ENCODE results near the gene MARCHF3.
"Not testable (repeated sequence)": the region's sequence is repeated elsewhere in the genome, so short reads cannot be mapped to it uniquely, and the experiment has no call there.

MARCHF3 gene

DNA sequence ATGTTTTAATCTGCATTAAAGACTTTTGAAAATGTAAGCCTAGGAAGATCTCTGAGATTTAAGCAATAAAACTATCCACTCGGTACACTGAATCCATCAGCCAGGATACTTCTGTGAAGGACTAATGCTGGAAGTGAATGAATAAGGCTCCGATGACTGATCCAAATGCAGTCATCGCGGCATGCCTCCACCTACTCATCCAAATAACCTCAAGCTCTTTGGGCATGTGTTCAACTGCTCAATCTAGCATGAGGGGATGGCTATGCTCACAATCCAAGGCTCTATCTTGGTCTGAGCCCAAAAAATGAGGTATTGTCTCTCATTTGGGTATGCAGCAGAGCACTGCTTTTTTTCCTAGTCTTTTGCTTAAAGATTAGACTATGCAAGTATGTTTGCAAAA is 19.2 kb downstream of the MARCHF3 start:
- no peak for DNase-seq

DNA sequence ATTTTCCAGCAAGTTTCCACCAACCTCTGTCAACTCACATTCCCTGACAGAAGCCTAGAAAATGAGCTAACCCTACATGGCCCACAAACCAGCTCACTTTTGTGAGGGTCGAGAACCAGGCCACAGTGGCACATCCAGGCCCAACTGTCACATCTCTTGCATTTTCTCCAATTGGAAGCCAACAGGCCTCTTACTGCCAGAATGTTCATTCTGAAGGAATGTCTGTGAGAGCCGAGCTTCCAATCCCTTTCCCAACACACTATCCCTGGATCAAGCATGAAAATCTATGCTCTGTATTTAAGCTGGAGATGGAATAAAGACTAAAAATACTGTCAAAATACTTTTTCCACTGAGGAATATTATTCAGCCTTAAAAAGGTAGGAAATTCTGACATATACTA is 20.0 kb downstream of the MARCHF3 start:
- DNase-seq: no peak

DNA sequence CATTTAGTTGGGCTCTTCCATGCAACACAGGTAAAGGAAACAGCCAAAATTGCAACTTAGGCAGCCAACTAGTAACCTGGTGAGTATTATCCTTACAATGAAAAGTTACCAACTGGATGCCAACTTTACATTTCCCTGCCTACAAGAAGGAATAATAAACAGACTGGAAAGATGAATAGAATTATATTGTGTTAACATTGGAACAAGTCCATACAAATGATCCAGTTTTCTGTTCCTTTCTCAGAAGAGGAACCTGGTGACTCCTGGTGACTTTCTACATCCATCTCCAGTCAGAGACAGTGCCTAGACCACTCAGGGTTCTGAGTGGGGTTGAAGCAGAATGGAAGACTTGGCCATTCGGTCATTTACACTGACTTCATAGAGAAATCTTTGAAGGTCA is 20.6 kb downstream of the MARCHF3 start:
- DNase-seq: no peak

DNA sequence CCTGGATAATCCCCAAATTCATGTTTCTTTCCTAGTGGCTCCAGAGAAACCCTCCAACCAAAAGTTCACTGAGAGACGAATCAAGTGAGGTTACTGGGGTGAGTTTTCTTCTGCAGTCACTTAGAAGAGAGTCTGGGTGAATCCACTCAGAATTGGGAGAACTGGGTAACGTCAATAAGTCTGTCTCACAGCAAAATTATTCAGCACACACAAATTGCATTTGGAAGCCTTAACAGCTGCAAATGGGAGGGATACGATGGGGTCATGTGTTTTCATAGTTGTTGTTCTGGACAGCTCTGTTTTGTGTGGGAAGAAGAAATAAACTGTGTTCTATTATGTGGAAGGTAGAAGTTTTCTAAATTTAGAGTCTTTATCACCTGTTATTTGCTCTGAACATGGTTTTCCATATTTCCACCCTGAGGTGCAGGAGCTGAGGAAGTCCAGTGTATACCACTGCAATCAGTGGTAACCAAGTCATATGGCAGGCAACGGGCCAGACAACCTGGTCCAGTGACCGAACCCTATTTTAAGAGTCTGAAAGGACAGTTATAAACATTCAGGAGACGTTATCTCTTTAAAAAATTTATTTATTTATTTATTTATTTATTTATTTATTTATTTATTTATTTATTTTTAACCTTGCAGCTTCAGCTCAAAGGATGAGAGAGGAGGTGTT is 21.9 kb downstream of the MARCHF3 start:
- no peak for DNase-seq

DNA sequence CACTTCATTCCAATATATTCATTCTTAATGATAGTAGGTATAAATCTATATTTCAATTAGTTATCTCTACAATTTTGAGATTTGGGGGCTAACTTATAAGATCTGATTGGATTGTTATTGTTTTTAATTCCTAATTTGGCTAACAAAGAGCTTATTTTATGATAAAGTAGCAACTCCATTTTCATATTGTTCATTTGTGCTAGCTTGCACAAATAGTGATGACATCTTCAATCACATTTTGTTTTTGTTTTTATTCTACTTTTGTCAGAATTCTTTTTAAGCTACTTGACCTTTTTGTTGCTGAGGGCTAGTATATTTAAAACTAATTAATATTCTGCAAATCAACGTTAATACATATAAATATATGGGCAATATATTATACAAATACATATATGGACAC is 22.8 kb downstream of the MARCHF3 start:
- DNase-seq: no peak

DNA sequence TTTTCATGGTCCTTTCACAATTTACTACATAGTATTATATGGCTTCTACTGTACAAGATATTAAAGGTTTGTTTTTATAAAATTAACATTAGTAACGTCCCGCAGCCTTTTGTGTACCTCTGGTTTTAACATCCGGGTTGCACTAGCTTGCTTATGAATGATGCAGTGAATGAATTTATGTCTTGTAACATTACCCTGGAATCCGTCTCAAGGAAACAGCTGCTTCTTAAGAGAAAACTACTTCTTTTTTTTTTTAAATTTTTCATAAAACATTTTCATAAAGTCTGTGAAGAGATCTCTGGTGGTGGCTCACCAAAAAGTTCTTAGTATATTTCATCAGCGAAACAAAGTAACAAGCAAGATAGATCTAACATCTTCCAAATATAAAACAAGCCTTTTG is 23.6 kb downstream of the MARCHF3 start:
- no peak for DNase-seq

DNA sequence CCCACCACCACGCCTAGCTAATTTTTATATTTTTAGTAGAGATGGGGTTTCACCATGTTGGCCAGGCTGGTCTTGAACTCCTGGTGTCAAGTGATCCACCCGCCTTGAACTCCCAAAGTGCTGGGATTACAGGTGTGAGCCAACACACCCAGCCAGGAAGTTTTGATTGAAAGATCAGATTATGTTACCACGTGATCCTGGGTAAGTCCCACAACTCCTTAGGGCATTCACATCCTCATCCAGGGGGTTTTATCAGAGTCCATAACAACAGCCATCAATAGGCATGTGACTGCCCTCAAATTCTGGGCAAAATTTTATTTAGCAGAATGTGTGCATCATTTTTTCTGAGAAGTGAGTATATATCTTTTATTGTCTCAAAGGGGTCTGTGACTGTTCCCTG is 25.1 kb downstream of the MARCHF3 start:
- DNase-seq: not testable (repeated sequence)

DNA sequence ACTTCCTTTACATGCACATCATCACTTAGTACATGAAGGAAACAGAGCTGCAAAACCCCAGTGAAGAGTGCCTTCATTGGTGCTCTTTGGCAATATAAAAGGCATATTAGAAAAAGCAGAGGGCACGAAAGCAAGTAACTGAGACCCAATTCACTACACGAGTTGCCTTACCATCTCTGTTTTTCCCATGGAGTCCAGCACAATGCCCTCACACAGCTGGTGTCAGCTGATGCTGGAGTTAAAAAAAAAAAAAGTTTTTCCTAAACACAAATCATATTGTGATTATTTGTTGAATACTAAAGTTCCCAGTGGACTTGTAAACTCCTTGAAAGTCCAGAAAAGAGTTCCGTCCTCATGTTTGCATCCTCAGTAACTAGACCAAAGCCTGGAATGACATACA is 25.6 kb downstream of the MARCHF3 start:
- DNase-seq: no peak

DNA sequence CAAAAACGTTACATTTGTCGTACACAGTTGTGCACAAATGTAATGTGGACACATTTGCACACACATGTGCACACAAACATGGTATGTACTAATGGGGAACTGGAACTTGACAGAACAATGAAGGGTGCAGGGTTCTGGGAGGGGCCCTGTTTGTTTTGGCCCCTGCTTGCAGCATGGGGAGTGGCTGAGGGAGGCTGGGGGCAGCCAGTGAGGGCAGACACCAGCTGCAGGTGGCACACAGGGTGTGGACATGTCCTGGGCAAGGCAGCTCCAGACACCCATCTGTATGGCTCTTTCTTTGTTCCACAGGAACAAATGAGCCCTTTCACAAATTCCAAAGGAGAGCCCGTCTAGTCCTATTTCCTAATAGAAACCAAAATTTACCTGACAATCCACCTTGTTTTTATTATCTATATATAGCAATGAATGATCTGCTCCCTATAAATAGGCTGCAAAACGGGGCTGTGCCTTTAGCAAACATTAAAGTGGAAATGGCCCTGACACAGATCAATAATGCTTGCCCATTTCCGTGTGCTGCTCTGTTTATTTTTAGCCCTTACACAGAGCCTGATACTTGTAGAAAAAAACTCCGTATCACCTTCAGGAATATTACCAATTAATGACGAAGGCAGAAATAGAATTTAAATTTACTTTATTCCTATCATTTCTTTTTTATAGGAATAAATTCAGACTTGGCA is 26.4 kb downstream of the MARCHF3 start:
- no peak for DNase-seq

DNA sequence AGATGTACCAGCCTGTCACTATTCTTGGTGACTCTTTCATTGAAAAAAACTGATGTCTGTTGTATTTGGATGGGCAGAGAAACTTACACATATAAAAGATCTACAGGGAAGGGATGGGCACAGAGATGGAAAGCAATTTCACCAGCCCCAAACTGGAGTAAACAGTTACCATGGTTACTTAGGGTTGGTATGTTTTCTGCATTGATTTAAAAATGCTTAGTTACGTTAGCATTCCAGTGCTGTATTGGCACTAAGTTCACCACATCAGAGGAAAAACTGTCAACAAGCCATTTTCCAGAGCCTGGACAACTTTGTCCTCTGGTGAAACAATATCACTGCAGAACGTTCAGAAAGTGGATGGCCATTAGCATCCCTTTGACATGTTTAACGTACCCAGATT is 28.0 kb downstream of the MARCHF3 start:
- DNase-seq: no peak

DNA sequence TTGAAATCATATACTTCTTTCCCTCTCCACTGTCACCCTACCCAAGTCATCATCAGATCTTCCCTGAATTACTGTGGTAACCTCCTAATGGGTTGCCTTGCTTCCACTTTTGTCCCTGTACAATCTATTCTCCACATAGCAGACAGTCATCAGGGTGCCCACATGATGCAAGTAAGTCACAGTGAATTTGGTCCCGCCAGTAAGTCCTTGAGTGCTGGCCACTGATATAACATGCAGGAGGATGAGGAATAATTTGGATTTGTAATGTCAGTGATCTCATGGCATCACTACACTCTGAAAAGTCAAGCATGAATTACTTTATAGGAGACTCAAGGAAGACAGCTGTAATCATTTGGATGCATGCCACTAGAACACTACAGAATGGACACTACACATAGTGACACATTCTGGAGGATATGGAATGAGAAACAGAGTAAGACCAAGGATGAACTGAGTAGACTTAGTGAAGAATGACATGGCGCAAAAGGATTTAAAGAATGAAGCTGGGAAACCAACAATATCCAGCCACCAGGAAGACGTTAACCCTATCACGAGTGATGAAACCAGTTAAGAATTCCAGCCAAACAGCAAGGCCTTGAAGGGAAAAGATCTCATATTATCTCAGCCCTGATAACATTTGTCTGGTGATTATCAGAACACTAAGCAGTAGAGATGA is 28.6 kb downstream of the MARCHF3 start:
- DNase-seq: no peak

DNA sequence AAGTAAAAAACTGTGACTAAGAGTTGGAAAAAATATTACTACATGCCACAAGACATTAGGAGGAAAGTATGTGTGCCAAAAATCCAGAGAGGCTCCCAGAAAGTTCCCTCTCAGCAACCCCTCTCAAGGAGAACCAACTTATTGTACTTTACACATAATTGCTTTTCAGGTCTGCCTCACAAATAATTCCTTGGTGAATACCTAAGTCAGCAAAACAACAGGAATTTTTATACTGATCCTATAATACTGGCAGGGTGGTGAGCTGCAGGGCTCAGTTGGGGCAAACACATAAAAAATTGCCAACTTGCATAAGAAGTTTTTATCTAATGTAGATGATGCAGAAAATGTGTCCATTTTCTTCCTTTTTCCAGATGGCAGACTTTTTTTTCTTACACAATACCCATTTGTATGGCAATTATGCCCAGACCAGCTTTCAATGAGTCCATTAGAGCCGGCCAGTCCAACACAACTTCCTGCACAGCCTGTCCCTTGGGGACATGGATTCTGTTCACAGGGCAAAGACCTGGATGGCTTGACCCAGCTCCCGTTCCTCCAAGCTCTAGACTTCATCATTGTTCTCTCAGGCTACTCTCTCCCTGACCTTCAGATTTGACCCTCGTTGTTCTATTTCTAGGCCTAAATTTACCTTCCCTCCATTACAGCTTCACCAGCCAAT is 31.3 kb downstream of the MARCHF3 start:
- no peak for DNase-seq

DNA sequence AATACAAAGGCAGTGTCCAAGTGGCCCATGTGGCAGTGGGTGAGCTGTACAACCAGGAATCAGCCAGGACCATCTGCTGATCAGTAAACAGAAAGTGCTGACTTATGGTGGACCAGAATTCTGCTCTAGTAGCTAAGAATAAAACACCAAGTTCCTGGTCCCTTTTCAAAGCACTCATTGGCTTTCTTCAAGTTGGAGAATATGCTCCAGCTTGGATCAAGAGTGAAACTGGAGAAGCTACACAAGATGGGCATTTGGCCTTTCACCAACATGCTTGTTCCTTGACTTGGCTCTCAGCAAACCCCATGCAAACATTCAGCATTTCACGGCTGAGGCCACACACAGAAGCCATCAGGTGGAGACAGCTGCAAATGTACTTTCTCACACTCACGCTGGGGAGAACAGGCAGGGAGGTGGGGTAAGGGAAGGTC is 32.1 kb downstream of the MARCHF3 start:
- no peak for DNase-seq

DNA sequence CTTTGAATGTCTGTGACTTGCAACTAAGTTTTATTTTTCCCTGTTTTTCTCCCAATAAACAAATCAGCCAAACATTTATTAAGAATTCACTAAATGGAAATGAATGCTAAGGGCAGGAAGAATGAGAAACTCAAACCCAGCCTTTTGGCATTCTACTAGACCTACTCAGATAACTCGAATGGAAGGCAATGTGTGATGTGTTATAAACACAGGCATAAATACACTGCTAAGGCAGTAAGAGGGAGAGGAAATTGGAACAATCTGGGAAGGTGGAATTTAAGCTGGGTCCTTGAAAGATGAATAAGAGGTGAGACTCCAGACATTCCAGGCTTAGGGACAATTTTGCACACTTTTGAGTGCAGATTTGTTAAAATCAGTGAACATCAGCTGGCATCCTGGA is 34.7 kb downstream of the MARCHF3 start:
- no peak for DNase-seq

DNA sequence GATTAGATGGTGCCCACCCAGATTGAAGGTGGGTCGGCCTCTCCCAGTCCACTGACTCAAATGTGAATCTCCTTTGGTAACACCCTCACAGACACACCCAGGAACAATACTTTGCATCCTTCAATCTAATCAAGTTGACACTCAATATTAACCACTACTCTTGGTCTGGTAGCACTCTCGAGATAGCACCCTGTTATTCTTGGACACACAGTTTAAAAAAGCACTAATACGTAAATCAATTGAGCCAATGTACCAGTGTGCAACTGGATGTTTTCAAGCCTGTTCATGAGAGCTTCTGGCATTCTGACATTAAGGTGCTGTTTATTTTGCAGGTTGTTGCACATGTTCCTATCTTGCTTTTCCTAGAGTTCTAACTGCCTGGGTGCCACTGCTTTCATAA is 35.3 kb downstream of the MARCHF3 start:
- no peak for DNase-seq

DNA sequence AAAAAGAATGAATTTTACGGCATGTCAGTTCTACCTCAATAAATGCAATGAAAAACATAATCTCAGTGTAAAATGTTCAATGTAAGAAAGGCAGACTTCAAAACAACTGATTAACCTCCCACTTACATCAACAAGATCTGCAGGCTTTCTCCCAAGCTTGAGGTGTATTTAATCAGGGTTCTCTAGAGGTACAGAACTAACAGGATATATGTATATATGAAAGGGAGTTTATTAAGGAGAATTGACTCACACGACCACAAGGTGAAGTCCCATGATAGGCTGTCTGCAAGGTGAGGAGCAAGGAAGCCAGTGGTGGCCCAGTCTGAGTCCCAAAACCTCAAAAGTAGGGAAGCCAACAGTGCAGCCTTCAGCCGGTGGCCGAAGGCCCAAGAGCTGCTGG is 35.9 kb downstream of the MARCHF3 start:
- no peak for DNase-seq

DNA sequence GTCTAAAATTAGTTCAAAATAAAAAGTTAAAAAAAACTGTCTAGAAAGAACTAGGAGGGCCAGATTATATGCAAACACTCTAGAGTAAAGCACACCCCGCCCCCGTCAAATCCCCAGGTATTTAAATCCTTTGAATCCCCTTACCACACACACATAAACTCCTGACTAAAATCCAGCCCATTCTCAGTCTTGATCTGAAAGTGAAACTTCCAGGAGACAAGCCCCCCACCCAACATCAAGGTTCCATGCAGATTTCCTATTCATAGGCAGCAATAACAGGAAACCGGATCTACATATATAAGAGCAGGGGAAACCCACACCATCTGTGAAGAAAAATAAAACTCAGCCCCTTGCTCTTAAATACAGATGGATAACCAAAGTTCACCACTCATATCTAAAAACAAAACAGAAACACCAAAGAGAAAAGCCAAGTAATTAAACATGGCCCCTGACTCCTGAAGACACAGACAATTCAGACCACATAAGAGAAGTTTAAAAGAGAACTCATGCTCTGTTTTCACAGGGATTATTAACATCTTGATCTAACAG is 42.3 kb downstream of the MARCHF3 start:
- DNase-seq: peak; percentile 64

DNA sequence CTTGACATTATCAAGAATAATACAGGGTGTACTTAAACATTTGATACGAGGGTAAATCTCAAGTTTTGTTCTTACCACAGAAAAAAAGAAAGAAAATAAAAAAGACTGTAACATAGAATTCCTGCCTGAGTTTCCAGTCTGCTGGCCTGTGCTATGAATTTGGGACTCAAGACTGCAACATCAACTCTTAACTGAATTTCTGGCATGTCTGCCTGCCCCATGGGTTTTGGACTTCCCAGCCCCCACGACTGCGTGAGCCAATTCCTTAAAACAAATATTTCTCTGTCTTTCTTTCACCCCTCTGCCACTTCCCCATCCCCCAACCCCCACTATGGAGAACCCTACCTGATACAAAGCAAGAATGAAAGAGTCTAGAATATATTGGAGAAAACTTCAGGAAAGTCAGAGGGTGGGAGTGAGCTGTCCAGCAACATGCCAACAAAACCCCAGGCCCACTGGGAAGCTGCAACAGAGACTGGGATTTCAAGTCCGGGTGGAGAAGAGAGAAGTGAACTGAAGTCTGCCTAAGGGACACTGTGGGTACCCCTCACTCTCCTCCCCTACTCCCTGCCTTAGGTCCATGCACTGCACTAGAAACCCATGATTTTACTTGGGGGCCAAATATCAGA is 43.0 kb downstream of the MARCHF3 start:
- DNase-seq: no peak

DNA sequence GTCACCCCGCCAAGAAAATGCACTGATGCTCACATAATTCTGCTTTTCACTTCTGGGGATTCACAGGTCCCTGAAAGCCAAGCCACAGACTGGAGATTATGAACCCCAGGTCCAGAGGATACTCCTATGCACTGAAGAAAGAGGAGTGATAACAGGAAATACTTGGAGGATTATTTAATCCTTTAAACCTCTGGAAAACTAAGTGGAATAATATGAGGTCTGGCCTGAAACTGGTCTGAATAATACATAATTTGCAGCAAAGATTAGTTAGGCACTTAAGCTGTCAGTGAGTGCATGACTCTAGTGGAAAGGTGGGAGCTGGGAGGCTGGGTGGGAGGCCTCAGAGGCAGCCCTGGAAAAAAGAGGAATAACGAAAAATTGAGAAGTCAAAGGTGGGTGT is 45.7 kb downstream of the MARCHF3 start:
- DNase-seq: no peak

DNA sequence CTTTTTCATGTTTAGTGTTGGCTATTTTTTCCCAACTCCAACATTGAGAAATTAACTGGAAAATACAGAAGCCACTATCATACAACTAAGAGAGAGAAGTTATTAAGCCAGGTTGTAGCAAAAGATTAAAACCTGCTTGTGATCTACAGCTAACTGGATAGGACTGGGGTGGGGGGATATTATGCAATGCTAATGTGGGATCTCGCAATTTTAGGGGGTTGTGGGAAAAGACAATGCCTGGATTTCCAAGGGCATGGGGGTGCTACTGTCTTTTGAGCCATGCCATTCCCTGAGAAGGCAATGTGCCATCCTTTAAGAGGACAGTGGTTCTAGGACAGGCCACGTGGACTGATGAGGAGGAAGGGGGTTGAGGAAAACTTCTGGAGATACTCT is 46.5 kb downstream of the MARCHF3 start:
- DNase-seq: no peak

DNA sequence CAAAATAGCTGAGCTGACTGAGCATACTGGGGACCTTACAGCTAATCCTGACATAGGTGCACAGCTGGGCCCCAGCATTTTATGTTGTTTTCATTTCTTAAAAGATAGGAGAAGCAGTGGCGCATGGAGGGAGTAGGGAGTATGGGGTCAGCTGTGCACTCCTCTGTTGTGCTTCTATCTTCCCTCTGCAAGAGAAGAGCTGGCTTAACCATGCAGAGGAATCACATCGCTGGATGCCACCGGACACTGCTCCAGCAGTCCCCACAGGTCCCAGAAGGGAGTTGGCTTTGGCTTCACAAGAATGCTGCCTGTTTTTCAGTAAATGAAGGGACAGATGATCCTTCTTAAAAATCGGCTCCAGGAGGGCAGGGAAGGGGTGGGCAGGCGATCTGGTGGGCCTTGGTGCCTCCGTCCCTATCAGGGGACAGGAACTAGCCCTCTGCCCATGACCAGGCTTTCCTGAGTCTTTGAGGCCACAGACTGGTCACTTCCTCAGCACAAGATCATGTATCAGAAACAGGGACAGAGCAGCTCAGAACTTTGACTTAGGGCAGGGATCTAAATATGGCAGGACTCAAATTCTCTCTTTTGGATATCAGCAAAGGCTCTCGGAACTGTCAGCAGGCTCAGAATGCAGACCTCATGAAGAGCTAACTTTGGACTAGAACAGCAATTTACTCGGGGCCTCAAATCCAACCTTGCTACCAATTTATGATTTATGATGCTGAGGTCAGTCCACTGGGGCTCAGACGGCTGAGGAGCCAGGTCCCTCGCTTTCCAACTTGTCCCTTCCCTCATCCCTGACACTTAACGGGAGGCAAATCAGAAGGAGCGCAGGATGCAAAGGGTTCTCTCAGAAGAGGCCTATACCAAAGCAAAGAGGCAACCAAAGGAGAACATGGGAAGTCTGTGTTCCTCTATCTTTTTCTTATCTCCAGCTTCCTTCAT is 47.2 kb downstream of the MARCHF3 start:
- no peak for DNase-seq

DNA sequence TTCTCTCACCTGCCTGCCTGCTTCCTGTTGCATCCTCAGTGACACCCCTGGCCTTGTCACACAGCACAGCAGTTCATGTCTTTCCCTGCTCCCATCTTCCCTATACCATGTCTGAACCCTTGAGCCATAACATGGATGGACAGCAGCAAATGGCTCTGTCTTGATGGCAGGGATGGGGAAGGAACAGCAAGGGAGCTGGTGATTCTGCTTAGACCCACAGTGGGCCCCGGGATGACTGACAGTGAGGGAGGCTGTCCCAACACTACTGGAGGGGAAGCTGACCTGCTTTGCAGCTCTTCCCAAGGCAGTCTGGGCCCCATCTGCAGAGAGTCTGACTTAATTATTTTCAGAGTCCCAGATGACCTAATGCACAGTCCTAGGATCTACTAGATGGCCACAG is 48.2 kb downstream of the MARCHF3 start:
- DNase-seq: no peak

Data from activated effector memory CD4-positive, alpha-beta T cell treated with anti-CD3 and anti-CD28 coated beads, Interleukin-2, amount 50 U/mL, for 16 hours (primary cell).